ENCODE data around the gene CD99. TPM values are rescaled to one million over a fixed set of nuclear protein-coding genes. Genes with fewer than 3 reads are reported as not detected.

CD99 gene
- total and polyA plus RNA-seq, 9 of the 15 experiments (the other 6 are each of a cell fraction or from before 2014, with no cell fraction given) = 5.0 to 55.3 (median 34.5) TPM

- Histone ChIP-seq H2AFZ (ENCODE audit: low read depth, low read length) (no peak overlapping the region), H3K9me1 (ENCODE audit: control insufficient read depth, insufficient read depth, low read length) (no peaks in the 10 kb centered on the region), H3K9ac (ENCODE audit: insufficient read depth in 1 of 2, low read depth in 2 of 2, low read length in 2 of 2) (no peak overlapping the region), H3K27me3 (ENCODE audit: control insufficient read depth in 2 of 2, insufficient read depth in 2 of 2, low read length in 2 of 2) (0 out of 5 replicates have a peak, but pooled peaks cover 0 to 5% of the 10 kb centered on the region in 2 experiments), H3K36me3 (ENCODE audit: control insufficient read depth, insufficient read depth, low read length) (no peaks in the 10 kb centered on the region), H3K4me1 (replicated peaks in 1 of 2; ENCODE audit: control insufficient read depth in 2 of 2, insufficient read depth in 2 of 2, low read length in 2 of 2) (no peaks in the 10 kb centered on the region), H3K27ac (ENCODE audit: extremely low read depth, low read depth, low read length) (no peak overlapping the region), H3K79me2 (ENCODE audit: control insufficient read depth, insufficient read depth, low read length) (no peaks in the 10 kb centered on the region), H3K4me3 (no peak overlapping the region), H3K4me2 (ENCODE audit: insufficient read depth, low read length) (no peak overlapping the region), H3K9me3 (replicated peaks; ENCODE audit: control insufficient read depth, insufficient read depth, low read depth, low read length) (no peaks in the 10 kb centered on the region), H4K20me1 (replicated peaks; ENCODE audit: control insufficient read depth, insufficient read depth, low read length) (no peaks in the 10 kb centered on the region)
- no peak for DNase-seq (ENCODE audit: extremely low read depth in 1 of 4, low spot score in 3 of 4)
- in situ Hi-C loops (cut with MboI) (no loop called here), intact Hi-C loops (cut with micrococcal nuclease) (no loop called here)
- no peak for ATAC-seq
- no peak for FAIRE-seq
- BruUV-seq (replicated peaks) = no TSS peak
- WGBS (ENCODE audit: insufficient coverage, low coverage, missing lambda C conversion rate) = 27% methylated on average over 3 of the region's 3 CpGs
- ChIA-PET POLR2A (no interaction called here), CTCF (ENCODE audit: low intra/inter-chr PET ratio) (no interaction called here)
- no peak for TF ChIP-seq ZBTB9 (CRISPR knock-in tag; IDR thresholded peaks at IDR 0.05)
- TF ChIP-seq POLR3A (IDR thresholded peaks at IDR 0.05; ENCODE audit: borderline replicate concordance, extremely low read depth, insufficient read depth, insufficient read length) = no peak
- TF ChIP-seq ZNF197 (CRISPR knock-in tag; IDR thresholded peaks at IDR 0.05; ENCODE audit: low read depth) = no peak
- no peak for TF ChIP-seq MTA1 (IDR thresholded peaks at IDR 0.05; ENCODE audit: borderline replicate concordance)
- TF ChIP-seq TGIF2 (CRISPR knock-in tag; IDR thresholded peaks at IDR 0.05) = no peak
- TF ChIP-seq SMAD3 (CRISPR knock-in tag; conservative IDR thresholded peaks at IDR 0.05) = no peak
- TF ChIP-seq SIN3B (IDR thresholded peaks at IDR 0.05; ENCODE audit: low read depth) = no peak
- no peak for TF ChIP-seq HDGF (IDR thresholded peaks at IDR 0.05)
- TF ChIP-seq ZNF407 (IDR thresholded peaks at IDR 0.05; ENCODE audit: low read depth) = peak; percentile 15; the same call in 1 of the 2 replicates
- TF ChIP-seq MXI1 (IDR thresholded peaks at IDR 0.05; ENCODE audit: low read depth, low read length) = no peak
- TF ChIP-seq ZBTB26 (CRISPR knock-in tag; IDR thresholded peaks at IDR 0.05) = no peak
- TF ChIP-seq ZNF384 (IDR thresholded peaks at IDR 0.05; ENCODE audit: low read depth, low read length) = no peak
- TF ChIP-seq ZFP36 (IDR thresholded peaks at IDR 0.05; ENCODE audit: low read depth, low read length, partially characterized antibody) = peak; percentile 21
Observed at GRCh38 chrX:2774776-2775175, 83.7 kb downstream of the CD99 start.
